GM21526 (cell line): ENCODE measurements around the gene TFDP3.

Experiments used
- ATAC-seq: cut with Tn5 transposase; IDR thresholded peaks from one replicate; pipeline ENCODE4 v1.9.1; 2021; ENCODE audit warnings: moderate library complexity; ENCODE audit not compliant: unreplicated experiment, low FRiP score

The TFDP3 gene

GRCh38 chrX:133189195-133189594 is 29.0 kb downstream of the TFDP3 start:
- no peak for ATAC-seq

DNA sequence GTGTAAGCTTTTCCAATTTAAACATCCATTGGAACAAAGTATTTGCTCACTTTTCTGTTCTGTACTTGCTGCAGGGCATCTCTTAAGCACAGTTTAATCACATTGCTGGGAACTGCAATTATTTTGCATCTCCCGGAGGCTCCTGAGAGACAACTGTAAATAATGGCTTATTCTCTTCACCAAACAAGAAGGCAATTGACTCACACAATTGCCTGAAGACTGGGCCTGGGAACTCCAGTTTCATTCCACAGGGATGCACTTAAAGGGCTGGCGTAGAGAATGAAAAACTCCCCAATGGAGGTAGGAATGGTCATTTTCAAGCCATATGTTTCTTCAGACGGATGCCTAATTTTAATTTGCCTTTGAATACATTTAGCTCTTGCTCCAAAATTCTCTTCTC is 29.5 kb downstream of the TFDP3 start:
- ATAC-seq: no peak

DNA sequence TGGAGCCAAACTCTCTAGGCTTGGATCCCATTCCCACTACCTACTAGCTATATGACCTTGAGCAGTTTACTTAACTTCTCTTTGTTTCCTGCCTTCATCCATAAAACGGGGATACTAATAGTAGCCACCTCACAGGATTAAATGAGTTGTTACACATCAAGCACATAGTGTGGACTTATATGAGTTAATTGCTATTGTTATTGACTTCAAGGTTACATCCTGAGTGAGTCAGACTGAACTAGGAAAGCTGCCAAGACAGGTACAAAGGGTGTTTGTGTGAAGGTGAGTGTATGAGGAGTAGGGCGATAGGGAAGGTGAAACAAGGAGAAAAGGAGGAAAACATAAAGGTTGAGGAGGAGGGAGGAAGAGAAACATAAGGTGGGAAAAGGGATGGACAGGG is 32.2 kb downstream of the TFDP3 start:
- no peak for ATAC-seq

- ATAC-seq: no peak
Measured at GRCh38 chrX:133185119-133185518, 33.0 kb downstream of the TFDP3 start.

DNA sequence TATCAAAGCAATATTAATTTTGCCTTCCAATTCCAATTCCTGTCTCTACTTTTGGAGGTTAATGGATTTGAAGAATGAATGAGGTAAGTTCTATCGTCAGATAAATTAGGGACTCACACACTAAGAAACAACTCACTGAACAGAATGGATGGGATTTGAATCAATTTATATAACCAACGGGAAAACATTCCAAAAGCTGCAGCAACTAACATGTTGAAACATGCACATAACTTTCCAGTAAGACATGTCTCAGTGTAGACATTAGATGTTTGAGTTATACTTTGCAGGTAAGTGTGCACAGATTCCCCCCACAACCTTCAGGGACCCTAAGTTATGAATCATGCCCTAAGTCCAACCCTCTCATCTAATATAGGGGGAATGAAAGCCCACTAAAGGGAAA is 34.3 kb downstream of the TFDP3 start:
- ATAC-seq: no peak

GRCh38 chrX:133179500-133179899 is 38.7 kb downstream of the TFDP3 start:
- no peak for ATAC-seq

GRCh38 chrX:133177202-133177601 is 41.0 kb downstream of the TFDP3 start:
- no peak for ATAC-seq

DNA sequence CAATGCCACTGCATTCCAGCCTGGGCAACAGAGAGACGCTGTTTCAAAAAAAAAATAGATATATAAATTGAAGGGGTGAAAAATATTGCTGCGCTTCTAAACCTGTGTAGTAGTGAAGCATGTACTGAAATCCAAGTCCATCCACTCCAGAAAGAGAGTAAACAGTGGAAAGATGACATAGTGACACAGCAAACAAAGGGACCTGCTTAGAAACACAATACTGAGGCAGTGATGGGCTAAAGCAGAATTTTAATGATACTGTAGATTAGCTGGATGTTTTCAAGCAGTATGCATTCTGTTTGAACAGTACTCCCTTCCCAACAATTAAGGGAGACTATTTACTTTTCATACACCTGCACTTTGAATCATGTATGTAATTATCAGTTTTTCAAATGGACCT is 42.5 kb downstream of the TFDP3 start:
- no peak for ATAC-seq

DNA sequence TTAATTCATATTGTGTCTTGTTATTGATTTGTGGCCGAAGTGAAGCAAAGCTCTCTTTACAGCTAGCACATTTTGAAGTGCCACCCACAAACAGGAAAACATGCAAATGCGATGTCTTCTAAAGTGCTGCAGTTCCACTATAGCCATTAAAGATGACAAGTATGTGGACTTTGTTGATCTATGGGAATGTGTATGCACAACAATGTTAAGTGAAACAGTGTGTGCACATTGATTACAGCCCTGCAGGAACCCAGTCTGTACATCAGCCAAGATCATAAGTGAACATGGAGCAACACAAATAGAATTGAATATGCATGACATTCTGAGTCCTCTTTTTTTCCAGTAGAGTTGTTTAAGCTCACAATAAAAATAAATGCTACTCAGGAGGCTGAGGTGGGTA is 43.0 kb downstream of the TFDP3 start:
- no peak for ATAC-seq

GRCh38 chrX:133171962-133172708 is 46.0 kb downstream of the TFDP3 start:
- ATAC-seq: no peak
